Suprapubic skin (tissue), 3 donors: Measurements from ENCODE around the gene CHRNA9.

Experiments
- POLR2A ChIP-seq, 2 donors: fragments of 450-650 bp; IDR thresholded peaks; one replicate each; pipeline ENCODE4 v1.6.1; 2017; ENCODE audit warnings: antibody characterized with exemption in 2 of 2, mild to moderate bottlenecking in 2 of 2, moderate library complexity in 2 of 2
- TF ChIP-seq, protein P1 (sequence below), 2 donors: fragments of 200-600 bp in 1 of 2; fragments of 450-650 bp in 1 of 2; sonication (generic) in 1 of 2; IDR thresholded peaks; one replicate each; pipeline ENCODE4 v1.5.1; 2016 to 2019; ENCODE audit warnings: antibody characterized with exemption in 2 of 2, mild to moderate bottlenecking in 1 of 2, moderate library complexity in 1 of 2

DNA sequence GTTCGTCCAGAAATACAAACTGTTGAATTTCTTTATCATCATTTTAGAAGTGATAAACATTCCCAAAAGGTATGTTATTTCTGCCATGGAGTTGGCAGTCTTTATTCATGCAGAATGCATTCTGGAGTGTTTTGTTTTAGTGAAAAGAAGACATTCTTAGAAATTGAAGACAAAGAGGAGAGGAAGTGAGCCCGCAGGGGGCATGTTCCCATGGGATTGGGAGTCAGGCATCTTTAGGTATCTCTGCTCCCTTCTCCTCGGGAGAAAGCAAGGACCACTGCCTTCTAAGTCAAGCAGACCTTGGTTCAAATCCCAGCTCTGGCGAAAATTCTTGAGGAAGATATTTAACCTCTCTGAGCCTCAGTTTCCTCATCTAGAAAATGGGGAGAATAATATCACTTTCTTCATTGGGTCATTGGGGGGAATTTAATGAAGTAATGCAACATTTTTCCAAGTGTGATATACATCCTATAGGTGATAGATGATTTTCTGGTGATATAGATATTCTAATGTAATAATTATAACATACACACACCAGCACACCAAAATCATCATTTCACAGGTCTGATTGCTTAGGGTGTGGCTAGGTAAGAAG is 26.5 kb upstream of the CHRNA9 start:
- TF ChIP-seq, protein P1, sequence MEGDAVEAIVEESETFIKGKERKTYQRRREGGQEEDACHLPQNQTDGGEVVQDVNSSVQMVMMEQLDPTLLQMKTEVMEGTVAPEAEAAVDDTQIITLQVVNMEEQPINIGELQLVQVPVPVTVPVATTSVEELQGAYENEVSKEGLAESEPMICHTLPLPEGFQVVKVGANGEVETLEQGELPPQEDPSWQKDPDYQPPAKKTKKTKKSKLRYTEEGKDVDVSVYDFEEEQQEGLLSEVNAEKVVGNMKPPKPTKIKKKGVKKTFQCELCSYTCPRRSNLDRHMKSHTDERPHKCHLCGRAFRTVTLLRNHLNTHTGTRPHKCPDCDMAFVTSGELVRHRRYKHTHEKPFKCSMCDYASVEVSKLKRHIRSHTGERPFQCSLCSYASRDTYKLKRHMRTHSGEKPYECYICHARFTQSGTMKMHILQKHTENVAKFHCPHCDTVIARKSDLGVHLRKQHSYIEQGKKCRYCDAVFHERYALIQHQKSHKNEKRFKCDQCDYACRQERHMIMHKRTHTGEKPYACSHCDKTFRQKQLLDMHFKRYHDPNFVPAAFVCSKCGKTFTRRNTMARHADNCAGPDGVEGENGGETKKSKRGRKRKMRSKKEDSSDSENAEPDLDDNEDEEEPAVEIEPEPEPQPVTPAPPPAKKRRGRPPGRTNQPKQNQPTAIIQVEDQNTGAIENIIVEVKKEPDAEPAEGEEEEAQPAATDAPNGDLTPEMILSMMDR (IDR thresholded peaks at IDR 0.05): no peak
- no peak for TF ChIP-seq POLR2A (IDR thresholded peaks at IDR 0.05)
